H1 (cell line): ENCODE measurements around the gene LHFPL3. TPM values are rescaled to one million over a fixed set of nuclear protein-coding genes. Genes with fewer than 3 reads are reported as not detected.

Source experiments
- CTCF ChIA-PET: fragments of 300-600 bp; sonication (Branson Sonifier 250); formaldehyde crosslinking; loops from one replicate; lab custom pipeline; 2021; ENCODE audit not compliant: partially characterized antibody; lab: Charles Lee
- POLR2A ChIA-PET: fragments of 300-600 bp; sonication (Branson Sonifier 250); formaldehyde crosslinking; loops from one replicate; lab custom pipeline; 2021; ENCODE audit warnings: inconsistent platforms; ENCODE audit not compliant: partially characterized antibody; lab: Charles Lee
- DNase-seq, 2 experiments: peaks; one replicate each; pipeline versions ENCODE4 v3.0.0 to v3.0.0-alpha.2; 2010 to 2022; ENCODE audit warnings: low spot score in 2 of 2, low read depth in 1 of 2, mixed read lengths in 1 of 2
- FAIRE-seq: peaks from 2 replicates; lab custom pipeline; 2011; peaks lifted over from hg19 to GRCh38; lab: Jason Lieb, UNC
- H2AFZ ChIP-seq: 2 replicates; pipeline ENCODE4 v1.8.1; 2012; ENCODE audit warnings: low read length, inconsistent platforms
- H2AK5ac ChIP-seq: 2 replicates; pipeline ENCODE4 v1.6.1; 2013; ENCODE audit warnings: low read depth, low read length
- H2BK120ac ChIP-seq: replicated peaks from 2 replicates; pipeline ENCODE3; 2013; ENCODE audit warnings: low read depth, low read length, inconsistent platforms
- H2BK12ac ChIP-seq: 2 replicates; pipeline ENCODE4 v1.6.1; 2013; ENCODE audit warnings: low read depth, low read length
- H2BK15ac ChIP-seq: 2 replicates; pipeline ENCODE4 v1.6.1; 2013; ENCODE audit warnings: low read length
- H2BK20ac ChIP-seq: 2 replicates; pipeline ENCODE4 v1.6.1; 2013; ENCODE audit warnings: low read length
- H2BK5ac ChIP-seq: 2 replicates; pipeline ENCODE4 v1.6.1; 2013; ENCODE audit warnings: low read depth, low read length
- H3K14ac ChIP-seq: 2 replicates; pipeline ENCODE4 v1.6.1; 2013; ENCODE audit warnings: inconsistent platforms; ENCODE audit not compliant: insufficient read length
- H3K18ac ChIP-seq: 2 replicates; pipeline ENCODE4 v1.6.1; 2013; ENCODE audit warnings: low read length; ENCODE audit errors: extremely low read depth
- H3K23ac ChIP-seq: 2 replicates; pipeline ENCODE4 v1.6.1; 2013; ENCODE audit warnings: inconsistent platforms; ENCODE audit not compliant: insufficient read length
- H3K23me2 ChIP-seq: 2 replicates; pipeline ENCODE4 v1.6.1; 2013; ENCODE audit warnings: low read depth, low read length
- H3K27ac ChIP-seq: 2 replicates; pipeline ENCODE4 v1.6.1; 2011; ENCODE audit warnings: low read depth, low read length, inconsistent platforms
- H3K27me3 ChIP-seq, 4 experiments: replicated peaks in 1 of 4; 1 replicate in 1 of 4; 2 replicates in 3 of 4; pipeline versions ENCODE4 v1.6.1 to v1.8.1; 2011 to 2013; ENCODE audit warnings: low read length in 3 of 4, mild to moderate bottlenecking in 3 of 4, inconsistent platforms in 2 of 4, mixed read lengths in 2 of 4, moderate library complexity in 1 of 4; ENCODE audit not compliant: control insufficient read depth in 3 of 4, insufficient read depth in 3 of 4; ENCODE audit errors: extremely low read depth in 1 of 4
- H3K36me3 ChIP-seq, 4 experiments: 2 replicates each; pipeline versions ENCODE4 v1.6.1 to v1.8.1; 2011 to 2013; ENCODE audit warnings: mild to moderate bottlenecking in 4 of 4, low read length in 3 of 4, moderate library complexity in 2 of 4, control low read depth in 1 of 4, inconsistent platforms in 1 of 4; ENCODE audit not compliant: insufficient read depth in 4 of 4, control insufficient read depth in 2 of 4
- H3K4ac ChIP-seq: replicated peaks from 2 replicates; pipeline ENCODE3; 2013; ENCODE audit warnings: low read length, low read depth, mixed read lengths, inconsistent platforms; ENCODE audit not compliant: insufficient read length
- H3K4me1 ChIP-seq, 4 experiments: replicated peaks in 1 of 4; 1 replicate in 1 of 4; 2 replicates in 3 of 4; pipeline versions ENCODE4 v1.6.1 to v1.8.1; 2011 to 2013; ENCODE audit warnings: low read length in 3 of 4, inconsistent platforms in 2 of 4, mixed read lengths in 1 of 4; ENCODE audit not compliant: insufficient read depth in 4 of 4, control insufficient read depth in 3 of 4
- H3K4me2 ChIP-seq, 2 experiments: 2 replicates each; pipeline versions ENCODE4 v1.6.1 to v1.8.1; 2011 to 2013; ENCODE audit warnings: low read depth in 2 of 2, low read length in 2 of 2, control low read depth in 1 of 2, inconsistent platforms in 1 of 2, mild to moderate bottlenecking in 1 of 2; ENCODE audit not compliant: insufficient read depth in 1 of 2
- H3K4me3 ChIP-seq, 4 experiments: fragments of 200-600, 300-600 bp in 1 of 4; sonication (generic), shearing (Covaris generic), sonication (Bioruptor Twin) in 1 of 4; 2 replicates each; pipeline versions ENCODE4 v1.5.1 to v1.8.1; 2011 to 2016; ENCODE audit warnings: low read length in 4 of 4, low read depth in 3 of 4, control low read depth in 2 of 4, inconsistent platforms in 2 of 4, mild to moderate bottlenecking in 2 of 4, mixed read lengths in 1 of 4, moderate library complexity in 1 of 4; ENCODE audit not compliant: insufficient read depth in 2 of 4; ENCODE audit errors: extremely low read depth in 1 of 4
- H3K56ac ChIP-seq: replicated peaks from 2 replicates; pipeline ENCODE3; 2013; ENCODE audit warnings: low read depth, mild to moderate bottlenecking, mixed read lengths, low read length, inconsistent platforms; ENCODE audit not compliant: insufficient read length
- H3K79me1 ChIP-seq: 2 replicates; pipeline ENCODE4 v1.6.1; 2013; ENCODE audit warnings: low read depth, low read length, control low read depth
- H3K79me2 ChIP-seq, 2 experiments: 2 replicates each; pipeline versions ENCODE4 v1.6.1 to v1.8.1; 2012 to 2013; ENCODE audit warnings: low read length in 2 of 2, mild to moderate bottlenecking in 2 of 2, inconsistent platforms in 1 of 2; ENCODE audit not compliant: insufficient read depth in 2 of 2, control insufficient read depth in 1 of 2
- H3K9ac ChIP-seq, 4 experiments: replicated peaks in 1 of 4; 1 replicate in 1 of 4; 2 replicates in 3 of 4; pipeline versions ENCODE4 v1.6.1 to v1.8.1; 2011 to 2013; ENCODE audit warnings: low read depth in 3 of 4, low read length in 3 of 4, control low read depth in 2 of 4, mild to moderate bottlenecking in 2 of 4, moderate library complexity in 2 of 4, inconsistent platforms in 1 of 4; ENCODE audit errors: extremely low read depth in 1 of 4
- H3K9me3 ChIP-seq, 2 experiments: 2 replicates each; pipeline versions ENCODE4 v1.6.1 to v1.8.1; 2012 to 2013; ENCODE audit warnings: mild to moderate bottlenecking in 2 of 2, moderate library complexity in 2 of 2, control low read depth in 1 of 2, inconsistent platforms in 1 of 2, low read depth in 1 of 2, low read length in 1 of 2, mixed read lengths in 1 of 2; ENCODE audit not compliant: insufficient read depth in 2 of 2
- H4K20me1 ChIP-seq, 2 experiments: replicated peaks in 1 of 2; 2 replicates each; pipeline versions ENCODE3 to v1.8.1; 2011 to 2013; ENCODE audit warnings: inconsistent platforms in 2 of 2, low read length in 2 of 2, mild to moderate bottlenecking in 1 of 2; ENCODE audit not compliant: insufficient read depth in 2 of 2, control insufficient read depth in 1 of 2
- H4K5ac ChIP-seq: 2 replicates; pipeline ENCODE4 v1.6.1; 2013; ENCODE audit warnings: low read length, low read depth, mixed read lengths, inconsistent platforms; ENCODE audit not compliant: insufficient read length
- H4K8ac ChIP-seq: 2 replicates; pipeline ENCODE4 v1.8.0; 2013; ENCODE audit warnings: mild to moderate bottlenecking, moderate library complexity, low read length, inconsistent platforms; ENCODE audit not compliant: insufficient read depth; ENCODE audit errors: extremely low read depth
- H4K91ac ChIP-seq: replicated peaks from 2 replicates; pipeline ENCODE3; 2013; ENCODE audit warnings: low read length, mixed read lengths, inconsistent platforms; ENCODE audit not compliant: insufficient read length
- BCL11A ChIP-seq, 2 experiments: IDR thresholded peaks; one replicate each; pipeline ENCODE4 v1.6.1; 2011; ENCODE audit warnings: low read depth in 2 of 2, low read length in 2 of 2, mild to moderate bottlenecking in 2 of 2
- CHD2 ChIP-seq: IDR thresholded peaks from 2 replicates; pipeline ENCODE4 v1.6.1; 2012; ENCODE audit warnings: low read length, improper control_type of control experiment
- EP300 ChIP-seq, 2 experiments: IDR thresholded peaks; 1 replicate in 1 of 2; 2 replicates in 1 of 2; pipeline ENCODE4 v1.6.1; 2011 to 2012; ENCODE audit warnings: low read depth in 2 of 2, low read length in 2 of 2, mild to moderate bottlenecking in 2 of 2, borderline replicate concordance in 1 of 2, inconsistent platforms in 1 of 2, moderate library complexity in 1 of 2
- GABPA ChIP-seq: IDR thresholded peaks from 2 replicates; pipeline ENCODE4 v1.6.1; 2011; ENCODE audit warnings: mild to moderate bottlenecking, low read length, moderate library complexity, borderline replicate concordance; ENCODE audit not compliant: insufficient read depth
- GTF2F1 ChIP-seq: IDR thresholded peaks from 2 replicates; pipeline ENCODE4 v1.6.1; 2012; ENCODE audit warnings: low read depth, low read length, improper control_type of control experiment, borderline replicate concordance
- NANOG ChIP-seq: IDR thresholded peaks from 2 replicates; pipeline ENCODE4 v1.6.1; 2011; ENCODE audit warnings: low read length, low read depth, mild to moderate bottlenecking, inconsistent platforms; ENCODE audit not compliant: insufficient read depth, poor library complexity, severe bottlenecking
- NRF1 ChIP-seq: IDR thresholded peaks from 2 replicates; pipeline ENCODE4 v1.6.1; 2011; ENCODE audit warnings: mild to moderate bottlenecking, low read depth, low read length, improper control_type of control experiment
- POLR2A ChIP-seq, 2 experiments: IDR thresholded peaks; 1 replicate in 1 of 2; 2 replicates in 1 of 2; pipeline ENCODE4 v1.6.1; 2011; ENCODE audit warnings: low read depth in 2 of 2, low read length in 2 of 2, mild to moderate bottlenecking in 2 of 2; ENCODE audit errors: control extremely low read depth in 1 of 2
- RNF2 ChIP-seq: fragments of 200-900, 300-1000 bp; sonication (generic); IDR thresholded peaks from 2 replicates; pipeline ENCODE4 v1.7.1; 2016; ENCODE audit warnings: borderline replicate concordance, low read depth, mild to moderate bottlenecking, antibody characterized with exemption, low read length; ENCODE audit not compliant: poor library complexity, severe bottlenecking; ENCODE audit errors: missing control alignments
- SIX5 ChIP-seq: IDR thresholded peaks from 2 replicates; pipeline ENCODE4 v1.6.1; 2011; ENCODE audit warnings: mild to moderate bottlenecking, low read depth, low read length
- SP2 ChIP-seq: IDR thresholded peaks from 2 replicates; pipeline ENCODE4 v1.6.1; 2012; ENCODE audit warnings: mild to moderate bottlenecking, low read length, inconsistent platforms
- TBP ChIP-seq: IDR thresholded peaks from 2 replicates; pipeline ENCODE4 v1.6.1; 2011; ENCODE audit warnings: low read depth, low read length, improper control_type of control experiment
- YY1 ChIP-seq: IDR thresholded peaks from 2 replicates; pipeline ENCODE4 v1.6.1; 2011; ENCODE audit warnings: low read depth, mild to moderate bottlenecking, low read length
- WGBS, 2 experiments: shearing (Covaris generic) in 1 of 2; methylation state at CpG; one replicate each; pipeline versions ENCODE4 v1.1.6 to v1.1.7; 2013 to 2015; ENCODE audit warnings: low lambda C conversion rate in 2 of 2, mixed read lengths in 2 of 2, inconsistent platforms in 1 of 2, low coverage in 1 of 2, missing lambda C conversion rate in 1 of 2; ENCODE audit not compliant: insufficient replicate concordance in 2 of 2, insufficient coverage in 1 of 2, insufficient read length in 1 of 2; ENCODE audit errors: extremely low coverage in 1 of 2, missing lambda C conversion rate in 1 of 2; 5-methylcytosine and 5-hydroxymethylcytosine counted together
- polyA plus RNA-seq, 7 experiments: library from polyadenylated mRNA; depleted of rRNA in 3 of 7; stranded (reverse) in 5 of 7; unstranded in 2 of 7; fragments of >200 nt in 5 of 7; fragments of 200-250 nt in 2 of 7; gene quantifications; 1 replicate in 5 of 7; 2 replicates in 1 of 7; 4 replicates in 1 of 7; pipeline versions ENCODE4 v1.2.1 to v1.2.3, GENCODE V29; 2011 to 2013; ENCODE audit warnings: missing spikeins in 2 of 7, mixed read lengths in 2 of 7
- total RNA-seq: library from RNA; stranded (reverse); fragmentation: NEBNext Ultra II Directional; extraction: Animal tissue kit (Norgen Biotek cat#: 25700); gene quantifications from 2 replicates; pipeline ENCODE4 v1.2.1, GENCODE V29; 2021
- TF ChIP-seq, protein P1 (sequence below): IDR thresholded peaks from 2 replicates; pipeline ENCODE4 v1.6.1; 2012; ENCODE audit warnings: inconsistent platforms

Gene LHFPL3
- total and polyA plus RNA-seq, 2 of the 8 experiments (the other 6 are each of a cell fraction or from before 2014, with no cell fraction given): 0.24 to 0.50 TPM

DNA sequence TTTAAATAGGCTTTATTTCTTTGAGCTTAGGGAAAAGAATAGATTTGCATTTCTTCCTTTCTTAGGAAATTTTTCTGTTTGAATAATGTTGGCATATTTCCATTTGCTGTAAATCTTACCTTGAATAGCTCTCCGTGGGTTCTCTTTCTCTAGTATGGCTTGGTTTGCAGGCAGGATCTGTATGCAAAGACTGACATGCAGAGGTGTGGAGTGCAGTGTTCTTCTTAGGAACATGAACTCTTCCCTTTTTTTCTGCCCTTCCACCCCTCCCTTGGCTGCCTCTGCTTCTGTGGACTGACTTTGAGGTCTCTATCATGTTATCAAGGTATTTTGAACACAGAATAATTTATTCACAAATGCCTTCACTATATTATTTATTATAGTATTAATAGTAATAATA, 222.8 kb downstream of the LHFPL3 start:
- Histone ChIP-seq H3K27me3 (no peaks in the 10 kb centered on the region), H3K36me3 (no peaks in the 10 kb centered on the region), H2BK15ac (no peak overlapping the region), H3K56ac (no peak overlapping the region), H3K4ac (no peak overlapping the region), H3K27ac (no peak overlapping the region), H3K14ac (no peak overlapping the region), H3K79me1 (no peaks in the 10 kb centered on the region), H2BK5ac (no peak overlapping the region), H3K9ac (no peak overlapping the region), H3K4me2 (no peak overlapping the region), H3K79me2 (no peaks in the 10 kb centered on the region), H2AFZ (no peak overlapping the region), H4K8ac (no peak overlapping the region), H4K20me1 (no peaks in the 10 kb centered on the region), H4K5ac (no peak overlapping the region), H3K4me1 (no peaks in the 10 kb centered on the region), H4K91ac (no peak overlapping the region), H3K9me3 (peaks cover 21 to 53% of the 10 kb centered on the region in 2 experiments), H3K23me2 (no peaks in the 10 kb centered on the region), H2AK5ac (no peak overlapping the region), H3K18ac (no peak overlapping the region), H2BK120ac (no peak overlapping the region), H2BK12ac (no peak overlapping the region), H3K4me3 (no peak overlapping the region), H2BK20ac (no peak overlapping the region), H3K23ac (no peak overlapping the region)
- 40% methylated on average over 1 of the region's 1 CpG; no CpG with 5 or more reads in 1 of the 2 experiments for WGBS, 2 experiments
- no peak for FAIRE-seq
- POLR2A ChIA-PET: no interaction called here
- CTCF ChIA-PET: interaction anchor here (0.8 kb wide), 1 partner anchor 28 kb away, joined by 3 read pairs; no protein-coding TSS in a partner anchor
- DNase-seq: no peak
- TF ChIP-seq POLR2A (IDR thresholded peaks at IDR 0.05; ENCODE audit: control extremely low read depth in 1 of 2, low read depth in 2 of 2, low read length in 2 of 2): no peak
- TF ChIP-seq SIX5: no peak
- TF ChIP-seq NANOG: no peak
- TF ChIP-seq, protein P1, sequence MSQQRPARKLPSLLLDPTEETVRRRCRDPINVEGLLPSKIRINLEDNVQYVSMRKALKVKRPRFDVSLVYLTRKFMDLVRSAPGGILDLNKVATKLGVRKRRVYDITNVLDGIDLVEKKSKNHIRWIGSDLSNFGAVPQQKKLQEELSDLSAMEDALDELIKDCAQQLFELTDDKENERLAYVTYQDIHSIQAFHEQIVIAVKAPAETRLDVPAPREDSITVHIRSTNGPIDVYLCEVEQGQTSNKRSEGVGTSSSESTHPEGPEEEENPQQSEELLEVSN: no peak
- no peak for TF ChIP-seq GABPA
- TF ChIP-seq GTF2F1: no peak
- no peak for TF ChIP-seq CHD2
- TF ChIP-seq EP300 (IDR thresholded peaks at IDR 0.05; ENCODE audit: borderline replicate concordance in 1 of 2, low read depth in 2 of 2, low read length in 2 of 2): no peak
- no peak for TF ChIP-seq NRF1
- no peak for TF ChIP-seq BCL11A (IDR thresholded peaks at IDR 0.05; ENCODE audit: low read depth in 2 of 2, low read length in 2 of 2)
- no peak for TF ChIP-seq RNF2
- TF ChIP-seq TBP: no peak
- no peak for TF ChIP-seq SP2
- no peak for TF ChIP-seq YY1
